K562 (cell line): ENCODE measurements around the gene TTC23L. TPM values are rescaled to one million over a fixed set of nuclear protein-coding genes. Genes with fewer than 3 reads are reported as not detected.

Source experiments
- ATAC-seq: fragments of 200-7000 bp; cut with Tn5 transposase; 3 replicates; pipeline ENCODE4 v1.9.1; 2020; ENCODE audit warnings: moderate library complexity
- BruUV-seq: library from RNA; stranded (reverse); fragments of 400-500 nt; replicated peaks from 2 replicates; lab custom pipeline; 2021; lab: Mats Ljungman, UMichigan
- CTCF ChIA-PET: fragments of 300-600 bp; formaldehyde crosslinking; extraction: SDS; loops from one replicate; lab custom pipeline; 2021; ENCODE audit warnings: low intra/inter-chr PET ratio; lab: Yijun Ruan, JAX
- POLR2A ChIA-PET: fragments of 300-600, 350-650 bp; sonication (Branson Sonifier 250); formaldehyde crosslinking; extraction: SDS; loops from one replicate; lab custom pipeline; 2021; ENCODE audit warnings: antibody characterized with exemption, inconsistent platforms; lab: Yijun Ruan, JAX
- DNase-seq, 4 experiments: peaks; one replicate each; pipeline versions ENCODE4 v3.0.0 to v3.0.0-alpha.2; 2011 to 2018; ENCODE audit warnings: low spot score in 3 of 4, mixed read lengths in 3 of 4; ENCODE audit errors: extremely low read depth in 1 of 4
- FAIRE-seq: peaks from 2 replicates; lab custom pipeline; 2011; peaks lifted over from hg19 to GRCh38; lab: Jason Lieb, UNC
- H2AFZ ChIP-seq: 2 replicates; pipeline ENCODE4 v1.6.0; 2011; ENCODE audit warnings: low read depth, low read length, control low read depth, inconsistent platforms
- H3K27ac ChIP-seq: fragments of 200-600 bp; 3 replicates; pipeline ENCODE4 v1.8.0; 2011; ENCODE audit warnings: low read depth, mild to moderate bottlenecking, control low read depth, inconsistent platforms, low read length, moderate library complexity, mixed read lengths; ENCODE audit errors: extremely low read depth
- H3K27me3 ChIP-seq, 2 experiments: fragments of 300-600 bp in 1 of 2; 2 replicates in 1 of 2; 3 replicates in 1 of 2; pipeline versions ENCODE4 v1.6.0 to v1.8.0; 2011; ENCODE audit warnings: inconsistent platforms in 2 of 2, low read length in 2 of 2, mild to moderate bottlenecking in 1 of 2, mixed read lengths in 1 of 2, moderate library complexity in 1 of 2; ENCODE audit not compliant: control insufficient read depth in 2 of 2, insufficient read depth in 2 of 2
- H3K36me3 ChIP-seq: fragments of 300-600 bp; 3 replicates; pipeline ENCODE4 v1.8.0; 2011; ENCODE audit warnings: mild to moderate bottlenecking, low read length, inconsistent platforms; ENCODE audit not compliant: control insufficient read depth, insufficient read depth
- H3K4me1 ChIP-seq, 2 experiments: fragments of 200-600 bp in 1 of 2; replicated peaks in 1 of 2; 2 replicates in 1 of 2; 3 replicates in 1 of 2; pipeline versions ENCODE4 v1.5.1 to v1.8.0; 2011; ENCODE audit warnings: inconsistent platforms in 2 of 2, low read length in 2 of 2, mild to moderate bottlenecking in 1 of 2, mixed read lengths in 1 of 2, moderate library complexity in 1 of 2; ENCODE audit not compliant: control insufficient read depth in 2 of 2, insufficient read depth in 2 of 2
- H3K4me2 ChIP-seq: 2 replicates; pipeline ENCODE4 v1.6.1; 2011; ENCODE audit warnings: low read length, control low read depth, inconsistent platforms, mixed read lengths; ENCODE audit not compliant: insufficient read depth
- H3K4me3 ChIP-seq: fragments of 200-600 bp; sonication (generic), shearing (Covaris generic); 2 replicates; pipeline ENCODE4 v1.5.1; 2016; ENCODE audit warnings: control low read depth, inconsistent platforms
- H3K79me2 ChIP-seq: fragments of 200-600 bp; 3 replicates; pipeline ENCODE4 v1.8.0; 2011; ENCODE audit warnings: low read length, inconsistent platforms; ENCODE audit not compliant: control insufficient read depth, insufficient read depth
- H3K9ac ChIP-seq, 2 experiments: 2 replicates each; pipeline versions ENCODE4 v1.6.0 to v1.6.1; 2011; ENCODE audit warnings: low read depth in 2 of 2, low read length in 2 of 2, control low read depth in 1 of 2, inconsistent platforms in 1 of 2, mild to moderate bottlenecking in 1 of 2, mixed read lengths in 1 of 2; ENCODE audit not compliant: insufficient read depth in 1 of 2
- H3K9me1 ChIP-seq: one replicate; pipeline ENCODE4 v1.6.0; 2011; ENCODE audit warnings: inconsistent platforms, mild to moderate bottlenecking, low read length, moderate library complexity; ENCODE audit not compliant: control insufficient read depth, insufficient read depth
- H3K9me3 ChIP-seq: replicated peaks from 2 replicates; pipeline ENCODE4 v1.5.1; 2011; ENCODE audit warnings: low read depth, low read length, inconsistent platforms; ENCODE audit not compliant: control insufficient read depth, insufficient read depth
- H4K20me1 ChIP-seq: replicated peaks from 2 replicates; pipeline ENCODE4 v1.6.1; 2011; ENCODE audit warnings: low read length, inconsistent platforms, mixed read lengths; ENCODE audit not compliant: control insufficient read depth, insufficient read depth
- BCOR ChIP-seq: fragments of 450-650 bp; IDR thresholded peaks from 2 replicates; pipeline ENCODE4 v1.6.1; 2016
- CTCF ChIP-seq, 3 experiments: IDR thresholded peaks in 2 of 3; conservative IDR thresholded peaks in 1 of 3; 2 replicates each; pipeline ENCODE4 v1.5.1; 2011 to 2012; ENCODE audit warnings: low read length in 3 of 3, mild to moderate bottlenecking in 3 of 3, control low read depth in 2 of 3, improper control_type of control experiment in 1 of 3, inconsistent platforms in 1 of 3, low read depth in 1 of 3, mixed read lengths in 1 of 3, moderate library complexity in 1 of 3; ENCODE audit not compliant: insufficient read depth in 2 of 3
- EWSR1 ChIP-seq: fragments of 450-650 bp; IDR thresholded peaks from 2 replicates; pipeline ENCODE4 v1.6.1; 2018; ENCODE audit warnings: borderline replicate concordance, mild to moderate bottlenecking, low read depth, moderate library complexity; ENCODE audit not compliant: partially characterized antibody
- GTF2F1 ChIP-seq: IDR thresholded peaks from 2 replicates; pipeline ENCODE4 v1.6.1; 2011; ENCODE audit warnings: low read depth, low read length, improper control_type of control experiment
- MAX ChIP-seq: sonication (generic); formaldehyde crosslinking; IDR thresholded peaks from 2 replicates; pipeline ENCODE4 v1.9.0; 2022; ENCODE audit warnings: mild to moderate bottlenecking, missing genetic modification reagents
- RAD21 ChIP-seq, 2 experiments: fragments of 250-450 bp in 1 of 2; fragments of 450-650 bp in 1 of 2; sonication (Bioruptor Pico) in 1 of 2; formaldehyde crosslinking in 1 of 2; IDR thresholded peaks in 1 of 2; conservative IDR thresholded peaks in 1 of 2; 2 replicates each; pipeline versions ENCODE4 v1.4.0 to v1.8.0; 2020 to 2022; ENCODE audit warnings: mild to moderate bottlenecking in 2 of 2, moderate library complexity in 1 of 2
- RNF2 ChIP-seq: sonication (generic); IDR thresholded peaks from 2 replicates; pipeline ENCODE4 v1.6.1; 2016
- SMAD3 ChIP-seq: fragments of 450-650 bp; formaldehyde crosslinking; conservative IDR thresholded peaks from 2 replicates; pipeline ENCODE4 v1.4.0; 2020; ENCODE audit warnings: mild to moderate bottlenecking
- SMC3 ChIP-seq: conservative IDR thresholded peaks from 2 replicates; pipeline ENCODE4 v1.6.1; 2011; ENCODE audit warnings: low read depth, low read length, improper control_type of control experiment; ENCODE audit not compliant: insufficient read depth
- SREBF2 ChIP-seq: sonication (generic); formaldehyde crosslinking; IDR thresholded peaks from 2 replicates; pipeline ENCODE4 v1.4.0; 2020; ENCODE audit warnings: mild to moderate bottlenecking, missing genetic modification reagents
- TFE3 ChIP-seq: fragments of 450-650 bp; formaldehyde crosslinking; IDR thresholded peaks from 2 replicates; pipeline ENCODE4 v1.4.0; 2020; ENCODE audit warnings: mild to moderate bottlenecking, mixed read lengths
- TRIM28 ChIP-seq: fragments of 450-650 bp; IDR thresholded peaks from 2 replicates; pipeline ENCODE4 v1.6.1; 2017
- ZNF395 ChIP-seq: fragments of 200-800 bp; sonication (Bioruptor generic); IDR thresholded peaks from 2 replicates; pipeline ENCODE4 v1.6.1; 2017; ENCODE audit warnings: missing genetic modification characterization, missing compliant biosample characterization
- WGBS: fragments of 100-300 bp; shearing (Covaris generic); methylation state at CpG from one replicate; pipeline ENCODE4 v1.1.6; 2016; ENCODE audit warnings: low coverage, mixed read lengths; ENCODE audit not compliant: insufficient coverage; ENCODE audit errors: missing lambda C conversion rate; 5-methylcytosine and 5-hydroxymethylcytosine counted together
- in situ Hi-C: fragments of 300-500 bp; cut with MboI; formaldehyde crosslinking; loops from 4 replicates; pipeline ENCODE4 v1.15.0; 2018; ENCODE audit warnings: inconsistent platforms, mixed read lengths
- intact Hi-C: fragments of 100-400 bp; cut with micrococcal nuclease; formaldehyde crosslinking; loops from 2 replicates; pipeline ENCODE4 v1.14.2; 2022
- polyA plus RNA-seq, 8 experiments: library from polyadenylated mRNA; depleted of rRNA in 4 of 8; stranded (reverse) in 5 of 8; unstranded in 3 of 8; fragments of >200 nt; fragmentation: Nextera tagmentation in 2 of 8; fragmentation: Illumina TruSeq in 1 of 8; extraction: Ambion mirVana in 2 of 8; extraction: Trizol in 1 of 8; gene quantifications; 2 replicates each; pipeline versions ENCODE4 v1.2.1 to v1.2.3, GENCODE V29; 2011 to 2014; ENCODE audit warnings: inconsistent platforms in 1 of 8, missing spikeins in 1 of 8
- total RNA-seq, 7 experiments: library from RNA; depleted of rRNA in 6 of 7; stranded (reverse); fragments of >200 nt in 6 of 7; fragmentation: Illumina TruSeq in 2 of 7; extraction: Trizol in 2 of 7; gene quantifications; 2 replicates each; pipeline versions ENCODE4 v1.2.1 to v1.2.3, GENCODE V29; 2011 to 2021; ENCODE audit warnings: low replicate concordance in 1 of 7

TTC23L gene
- total and polyA plus RNA-seq, 9 of the 15 experiments (the other 6 are each of a cell fraction or from before 2014, with no cell fraction given), result 0.03 to 0.32 (median 0.14) TPM; not detected in 2

- no peak for TF ChIP-seq SMAD3 (CRISPR knock-in tag)
- TF ChIP-seq TFE3 (CRISPR knock-in tag), result no peak
- TF ChIP-seq MAX (CRISPR knock-in tag), result no peak
- TF ChIP-seq SREBF2, result no peak
- TF ChIP-seq GTF2F1, result no peak
Observed at GRCh38 chr5:34903260-34903659, 64.3 kb downstream of the TTC23L start (continued).

GRCh38 chr5:34905564-34905963, 66.6 kb downstream of the TTC23L start:
- in situ Hi-C loops (loop anchor here (25.0 kb wide), 1 partner anchor 1443 kb away; no protein-coding TSS in a partner anchor), intact Hi-C loops (no loop called here)
- CTCF ChIA-PET, result interaction anchor here (0.7 to 1.7 kb wide), 3 partner anchors 98 to 431 kb away, joined by 3 to 10 read pairs (median 4); no protein-coding TSS in a partner anchor
- Histone ChIP-seq H3K4me1 (peaks cover 5 to 6% of the 10 kb centered on the region in 2 experiments; a peak in 4 of 5 replicates), H3K79me2 (no peaks in the 10 kb centered on the region), H4K20me1 (no peaks in the 10 kb centered on the region), H3K9me1 (no peaks in the 10 kb centered on the region), H2AFZ (no peak overlapping the region), H3K9ac (no peak overlapping the region), H3K4me3 (no peak overlapping the region), H3K9me3 (no peaks in the 10 kb centered on the region), H3K27ac (no peak overlapping the region), H3K36me3 (peaks cover 58% of the 10 kb centered on the region), H3K4me2 (no peak overlapping the region), H3K27me3 (no peaks in the 10 kb centered on the region)
- no TSS peak for BruUV-seq
- ATAC-seq, result peak; percentile 56
- WGBS, result 85% methylated on average over 2 of the region's 2 CpGs
- DNase-seq, result peak in 2 of 4 experiments; percentile 34 to 41
- POLR2A ChIA-PET, result interaction anchor here (0.6 to 2.3 kb wide), 3 partner anchors 10 to 402 kb away, joined by 3 to 14 read pairs (median 3); partner anchors contain the start of genes BRIX1 and RAD1
- no peak for FAIRE-seq
- TF ChIP-seq RAD21 (CRISPR knock-in tag; conservative IDR thresholded peaks at IDR 0.05 in 1 of 2, IDR thresholded peaks at IDR 0.05 in 1 of 2), result peak; percentile 37 to 50; a peak in 3 of 4 replicates
- no peak for TF ChIP-seq ZNF395 (CRISPR knock-in tag)
- TF ChIP-seq CTCF (IDR thresholded peaks at IDR 0.05 in 2 of 3, conservative IDR thresholded peaks at IDR 0.05 in 1 of 3; ENCODE audit: insufficient read depth in 2 of 3, low read depth in 1 of 3, low read length in 3 of 3), result peak; percentile 45 to 73 (median 50); a peak in 4 of 6 replicates
- no peak for TF ChIP-seq BCOR
- TF ChIP-seq TFE3 (CRISPR knock-in tag), result no peak
- no peak for TF ChIP-seq TRIM28
- TF ChIP-seq EWSR1, result no peak
- TF ChIP-seq SMC3, result 0 out of 2 replicates have a peak, but pooled peaks have one; percentile 13
- no peak for TF ChIP-seq RNF2
